Activated CD4-positive, alpha-beta memory T cell treated with anti-CD3 and anti-CD28 coated beads for 36 hours (primary cell): ENCODE data around the gene CROCC2. TPM values are rescaled to one million over a fixed set of nuclear protein-coding genes. Genes with fewer than 3 reads are reported as not detected.

Experiments
- CTCF ChIA-PET: fragments of 350-600 bp; sonication (Branson Sonifier 250); formaldehyde crosslinking; loops from one replicate; lab custom pipeline; 2021; ENCODE audit warnings: antibody characterized with exemption, inconsistent platforms; lab: Charles Lee
- POLR2A ChIA-PET: fragments of 350-600 bp; sonication (Branson Sonifier 250); formaldehyde crosslinking; loops from one replicate; lab custom pipeline; 2021; ENCODE audit warnings: antibody characterized with exemption; lab: Charles Lee
- DNase-seq: peaks from one replicate; pipeline ENCODE4 v3.0.0-alpha.2; 2020
- H3K27ac Mint-ChIP-seq: one replicate; pipeline ENCODE4 v1.8.0; 2021; ENCODE audit warnings: mixed read lengths
- H3K27me3 Mint-ChIP-seq: one replicate; pipeline ENCODE4 v1.8.0; 2021; ENCODE audit warnings: mixed read lengths
- H3K36me3 Mint-ChIP-seq: one replicate; pipeline ENCODE4 v1.8.0; 2021; ENCODE audit warnings: mixed read lengths
- H3K4me1 Mint-ChIP-seq: one replicate; pipeline ENCODE4 v1.8.0; 2021; ENCODE audit warnings: low read depth, mixed read lengths
- H3K4me3 Mint-ChIP-seq: one replicate; pipeline ENCODE4 v1.8.0; 2021; ENCODE audit warnings: mild to moderate bottlenecking, mixed read lengths
- H3K9me3 Mint-ChIP-seq: one replicate; pipeline ENCODE4 v1.8.0; 2021; ENCODE audit warnings: mixed read lengths
- intact Hi-C: fragments of 100-400 bp; cut with micrococcal nuclease; formaldehyde crosslinking; loops from one replicate; pipeline ENCODE4 v1.15.1; 2023
- total RNA-seq, 2 experiments: library from RNA; stranded (reverse); gene quantifications; one replicate each; pipeline ENCODE4 v1.2.3, GENCODE V29; 2021

CROCC2 gene
- total RNA-seq, 2 experiments from 2014 or later: not detected

GRCh38 chr2:241029599-241030332 lies 123.6 kb downstream of the CROCC2 start:
- CTCF ChIA-PET: no interaction called here
- H3K36me3 Mint-ChIP-seq: peaks cover 10% of the 10 kb centered on the region
- intact Hi-C loops: no loop called here
- POLR2A ChIA-PET: no interaction called here
- no peaks in the 10 kb centered on the region for H3K4me1 Mint-ChIP-seq
- no peak overlapping the region for H3K27ac Mint-ChIP-seq
- no peak for DNase-seq
- no peak overlapping the region for H3K4me3 Mint-ChIP-seq
- peaks cover 30% of the 10 kb centered on the region for H3K9me3 Mint-ChIP-seq
- H3K27me3 Mint-ChIP-seq: no peaks in the 10 kb centered on the region

- Mint-ChIP-seq H3K9me3 (peaks cover 24% of the 10 kb centered on the region), H3K36me3 (peaks cover 10% of the 10 kb centered on the region), H3K27ac (no peak overlapping the region), H3K4me1 (no peaks in the 10 kb centered on the region), H3K27me3 (no peaks in the 10 kb centered on the region), H3K4me3 (no peak overlapping the region)
- ChIA-PET POLR2A (no interaction called here), CTCF (no interaction called here)
- intact Hi-C loops: no loop called here
- no peak for DNase-seq
Observed at GRCh38 chr2:241030333-241030680, 124.2 kb downstream of the CROCC2 start.

- DNase-seq: no peak
- intact Hi-C loops: no loop called here
- H3K4me1 Mint-ChIP-seq: no peaks in the 10 kb centered on the region
- H3K27me3 Mint-ChIP-seq: no peaks in the 10 kb centered on the region
- POLR2A ChIA-PET: no interaction called here
- peaks cover 19% of the 10 kb centered on the region for H3K9me3 Mint-ChIP-seq
- H3K4me3 Mint-ChIP-seq: no peak overlapping the region
- H3K27ac Mint-ChIP-seq: no peak overlapping the region
- CTCF ChIA-PET: no interaction called here
- peaks cover 7% of the 10 kb centered on the region for H3K36me3 Mint-ChIP-seq
Observed at GRCh38 chr2:241030883-241031282, 124.7 kb downstream of the CROCC2 start.

GRCh38 chr2:241031436-241032165 lies 125.5 kb downstream of the CROCC2 start:
- intact Hi-C loops: no loop called here
- Mint-ChIP-seq H3K27ac (no peak overlapping the region), H3K4me1 (peaks cover 4% of the 10 kb centered on the region), H3K36me3 (peaks cover 3% of the 10 kb centered on the region), H3K4me3 (no peak overlapping the region), H3K27me3 (no peaks in the 10 kb centered on the region), H3K9me3 (peaks cover 15% of the 10 kb centered on the region)
- no peak for DNase-seq
- POLR2A ChIA-PET: no interaction called here
- CTCF ChIA-PET: no interaction called here

GRCh38 chr2:241033336-241033987 lies 127.3 kb downstream of the CROCC2 start:
- peaks cover 16% of the 10 kb centered on the region for H3K4me1 Mint-ChIP-seq
- DNase-seq: no peak
- H3K36me3 Mint-ChIP-seq: no peaks in the 10 kb centered on the region
- ChIA-PET POLR2A (no interaction called here), CTCF (no interaction called here)
- H3K4me3 Mint-ChIP-seq: no peak overlapping the region
- H3K27me3 Mint-ChIP-seq: no peaks in the 10 kb centered on the region
- intact Hi-C loops: no loop called here
- peaks cover under 1% of the 10 kb centered on the region for H3K9me3 Mint-ChIP-seq
- no peak overlapping the region for H3K27ac Mint-ChIP-seq

- H3K4me1 Mint-ChIP-seq: peaks cover 16% of the 10 kb centered on the region
- no peak overlapping the region for H3K27ac Mint-ChIP-seq
- intact Hi-C loops: no loop called here
- H3K4me3 Mint-ChIP-seq: no peak overlapping the region
- H3K9me3 Mint-ChIP-seq: no peaks in the 10 kb centered on the region
- H3K36me3 Mint-ChIP-seq: no peaks in the 10 kb centered on the region
- POLR2A ChIA-PET: no interaction called here
- CTCF ChIA-PET: no interaction called here
- DNase-seq: no peak
- no peaks in the 10 kb centered on the region for H3K27me3 Mint-ChIP-seq
Observed at GRCh38 chr2:241033994-241034393, 127.9 kb downstream of the CROCC2 start.

GRCh38 chr2:241034490-241035141 lies 128.5 kb downstream of the CROCC2 start:
- ChIA-PET CTCF (no interaction called here), POLR2A (no interaction called here)
- no peak overlapping the region for H3K27ac Mint-ChIP-seq
- intact Hi-C loops: no loop called here
- H3K9me3 Mint-ChIP-seq: no peaks in the 10 kb centered on the region
- H3K27me3 Mint-ChIP-seq: no peaks in the 10 kb centered on the region
- no peak for DNase-seq
- peaks cover 16% of the 10 kb centered on the region for H3K4me1 Mint-ChIP-seq
- no peaks in the 10 kb centered on the region for H3K36me3 Mint-ChIP-seq
- no peak overlapping the region for H3K4me3 Mint-ChIP-seq

- intact Hi-C loops: no loop called here
- Mint-ChIP-seq H3K4me1 (peaks cover 18% of the 10 kb centered on the region), H3K9me3 (no peaks in the 10 kb centered on the region), H3K27ac (no peak overlapping the region), H3K27me3 (no peaks in the 10 kb centered on the region), H3K4me3 (peak overlapping the region; percentile 23), H3K36me3 (peaks cover under 1% of the 10 kb centered on the region)
- ChIA-PET CTCF (no interaction called here), POLR2A (no interaction called here)
- peak; percentile 46 for DNase-seq
Observed at GRCh38 chr2:241035142-241035817, 129.1 kb downstream of the CROCC2 start.

- no peaks in the 10 kb centered on the region for H3K9me3 Mint-ChIP-seq
- peaks cover 22% of the 10 kb centered on the region for H3K4me1 Mint-ChIP-seq
- H3K27me3 Mint-ChIP-seq: no peaks in the 10 kb centered on the region
- CTCF ChIA-PET: no interaction called here
- POLR2A ChIA-PET: no interaction called here
- H3K4me3 Mint-ChIP-seq: peak overlapping the region; percentile 69
- no peak overlapping the region for H3K27ac Mint-ChIP-seq
- no peak for DNase-seq
- H3K36me3 Mint-ChIP-seq: peaks cover 6% of the 10 kb centered on the region
- intact Hi-C loops: no loop called here
Observed at GRCh38 chr2:241035818-241036396, 129.8 kb downstream of the CROCC2 start.

- peak overlapping the region; percentile 69 for H3K4me3 Mint-ChIP-seq
- CTCF ChIA-PET: no interaction called here
- peak overlapping the region; percentile 8 for H3K27ac Mint-ChIP-seq
- H3K4me1 Mint-ChIP-seq: peaks cover 23% of the 10 kb centered on the region
- peak; percentile 88 for DNase-seq
- no peaks in the 10 kb centered on the region for H3K9me3 Mint-ChIP-seq
- H3K27me3 Mint-ChIP-seq: no peaks in the 10 kb centered on the region
- intact Hi-C loops: no loop called here
- POLR2A ChIA-PET: no interaction called here
- peaks cover 6% of the 10 kb centered on the region for H3K36me3 Mint-ChIP-seq
Observed at GRCh38 chr2:241036397-241036963, 130.3 kb downstream of the CROCC2 start.

GRCh38 chr2:241036964-241037421 lies 130.9 kb downstream of the CROCC2 start:
- Mint-ChIP-seq H3K4me1 (peaks cover 23% of the 10 kb centered on the region), H3K36me3 (peaks cover 6% of the 10 kb centered on the region), H3K4me3 (peak overlapping the region; percentile 69), H3K27me3 (no peaks in the 10 kb centered on the region), H3K9me3 (no peaks in the 10 kb centered on the region), H3K27ac (peak overlapping the region; percentile 54)
- intact Hi-C loops: no loop called here
- ChIA-PET POLR2A (no interaction called here), CTCF (no interaction called here)
- DNase-seq: peak; percentile 60
